ENCODE results near the gene CROCC2.

The CROCC2 gene

DNA sequence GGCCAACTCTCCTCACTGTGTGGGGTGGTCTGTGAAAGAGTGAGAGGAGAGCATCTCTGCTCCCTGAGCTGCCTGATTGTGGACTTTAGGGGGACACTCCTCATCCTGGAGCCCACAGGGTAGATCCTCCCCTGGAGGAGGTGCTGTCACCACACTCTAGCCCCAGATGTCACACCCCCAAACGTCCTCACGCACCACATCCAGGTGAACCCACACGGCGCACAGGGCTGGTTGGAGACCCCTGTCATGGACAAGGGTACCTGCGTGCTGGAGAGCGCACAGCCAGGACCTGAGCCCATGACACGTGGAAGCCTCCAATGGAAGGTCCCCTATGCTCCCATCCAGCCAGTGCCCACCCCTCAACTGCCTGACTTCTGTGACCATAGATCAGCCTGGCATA lies 27.0 kb upstream of the CROCC2 start:
- no peak for TF ChIP-seq EZH2phosphoT487 (conservative IDR thresholded peaks at IDR 0.05; ENCODE audit: low read length)
- TF ChIP-seq, protein P1, sequence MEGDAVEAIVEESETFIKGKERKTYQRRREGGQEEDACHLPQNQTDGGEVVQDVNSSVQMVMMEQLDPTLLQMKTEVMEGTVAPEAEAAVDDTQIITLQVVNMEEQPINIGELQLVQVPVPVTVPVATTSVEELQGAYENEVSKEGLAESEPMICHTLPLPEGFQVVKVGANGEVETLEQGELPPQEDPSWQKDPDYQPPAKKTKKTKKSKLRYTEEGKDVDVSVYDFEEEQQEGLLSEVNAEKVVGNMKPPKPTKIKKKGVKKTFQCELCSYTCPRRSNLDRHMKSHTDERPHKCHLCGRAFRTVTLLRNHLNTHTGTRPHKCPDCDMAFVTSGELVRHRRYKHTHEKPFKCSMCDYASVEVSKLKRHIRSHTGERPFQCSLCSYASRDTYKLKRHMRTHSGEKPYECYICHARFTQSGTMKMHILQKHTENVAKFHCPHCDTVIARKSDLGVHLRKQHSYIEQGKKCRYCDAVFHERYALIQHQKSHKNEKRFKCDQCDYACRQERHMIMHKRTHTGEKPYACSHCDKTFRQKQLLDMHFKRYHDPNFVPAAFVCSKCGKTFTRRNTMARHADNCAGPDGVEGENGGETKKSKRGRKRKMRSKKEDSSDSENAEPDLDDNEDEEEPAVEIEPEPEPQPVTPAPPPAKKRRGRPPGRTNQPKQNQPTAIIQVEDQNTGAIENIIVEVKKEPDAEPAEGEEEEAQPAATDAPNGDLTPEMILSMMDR (IDR thresholded peaks at IDR 0.05; ENCODE audit: insufficient read depth, low read length, poor library complexity, severe bottlenecking) = no peak
- H3K9me3 ChIP-seq (ENCODE audit: insufficient read depth, low read length) = no peaks in the 10 kb centered on the region
- no peak overlapping the region for H3K9ac ChIP-seq (ENCODE audit: low read length)
- no peaks in the 10 kb centered on the region for H3K27me3 ChIP-seq (ENCODE audit: low read length)
- no peaks in the 10 kb centered on the region for H3K36me3 ChIP-seq (ENCODE audit: low read length)
- no peak overlapping the region for H3K4me2 ChIP-seq (ENCODE audit: low read depth, low read length, poor library complexity, severe bottlenecking)
- H3F3A ChIP-seq (ENCODE audit: insufficient read depth) = no peaks in the 10 kb centered on the region
- no peak overlapping the region for H3K4me3 ChIP-seq (ENCODE audit: insufficient read depth, low read length, poor library complexity, severe bottlenecking)
- H3K9me2 ChIP-seq (replicated peaks; ENCODE audit: insufficient read depth, low read length) = no peaks in the 10 kb centered on the region
- no peaks in the 10 kb centered on the region for H3K79me2 ChIP-seq (ENCODE audit: insufficient read depth, low read length)
- H3K27ac ChIP-seq (ENCODE audit: low read depth, low read length) = no peak overlapping the region
- H4K20me1 ChIP-seq (ENCODE audit: low read depth, low read length) = no peaks in the 10 kb centered on the region
- no peak overlapping the region for H2AFZ ChIP-seq (ENCODE audit: low read depth, low read length, severe bottlenecking)

GRCh38 chr2:240881913-240882312 lies 24.2 kb upstream of the CROCC2 start:
- Histone ChIP-seq H3K27ac (ENCODE audit: low read depth, low read length) (no peak overlapping the region), H4K20me1 (ENCODE audit: low read depth, low read length) (no peaks in the 10 kb centered on the region), H3K9me2 (replicated peaks; ENCODE audit: insufficient read depth, low read length) (no peaks in the 10 kb centered on the region), H3K79me2 (ENCODE audit: insufficient read depth, low read length) (no peaks in the 10 kb centered on the region), H3K36me3 (ENCODE audit: low read length) (no peaks in the 10 kb centered on the region), H3K9ac (ENCODE audit: low read length) (no peak overlapping the region), H3K4me2 (ENCODE audit: low read depth, low read length, poor library complexity, severe bottlenecking) (no peak overlapping the region), H3F3A (ENCODE audit: insufficient read depth) (no peaks in the 10 kb centered on the region), H3K27me3 (ENCODE audit: low read length) (no peaks in the 10 kb centered on the region), H2AFZ (ENCODE audit: low read depth, low read length, severe bottlenecking) (no peak overlapping the region), H3K4me3 (ENCODE audit: insufficient read depth, low read length, poor library complexity, severe bottlenecking) (no peak overlapping the region), H3K9me3 (ENCODE audit: insufficient read depth, low read length) (no peaks in the 10 kb centered on the region)
- TF ChIP-seq EZH2phosphoT487 (conservative IDR thresholded peaks at IDR 0.05; ENCODE audit: low read length) = no peak
- TF ChIP-seq, protein P1 (IDR thresholded peaks at IDR 0.05; ENCODE audit: insufficient read depth, low read length, poor library complexity, severe bottlenecking) = no peak

DNA sequence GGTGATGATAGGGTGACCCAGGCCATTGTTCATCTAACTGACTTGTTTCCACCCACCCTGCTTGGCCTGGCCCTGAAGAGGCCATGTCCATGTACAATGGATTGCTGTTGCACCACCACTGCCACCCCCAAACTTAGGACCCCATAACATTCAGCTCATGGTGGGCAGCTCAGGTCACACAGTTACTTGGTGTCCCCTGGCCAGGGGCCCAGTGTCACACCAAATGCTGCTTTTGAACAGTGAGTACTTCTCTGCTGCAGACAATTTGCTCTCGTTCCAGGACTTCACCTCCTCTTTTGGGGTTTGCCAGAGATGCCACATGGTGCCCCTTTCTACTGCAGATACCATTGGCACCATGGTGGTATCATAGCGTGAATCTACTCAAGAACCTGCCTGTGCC lies 21.9 kb upstream of the CROCC2 start:
- Histone ChIP-seq H3K79me2 (ENCODE audit: insufficient read depth, low read length) (no peaks in the 10 kb centered on the region), H3K4me3 (ENCODE audit: insufficient read depth, low read length, poor library complexity, severe bottlenecking) (no peak overlapping the region), H2AFZ (ENCODE audit: low read depth, low read length, severe bottlenecking) (no peak overlapping the region), H3K9me2 (replicated peaks; ENCODE audit: insufficient read depth, low read length) (no peaks in the 10 kb centered on the region), H3K9ac (ENCODE audit: low read length) (no peak overlapping the region), H3K27ac (ENCODE audit: low read depth, low read length) (no peak overlapping the region), H3K27me3 (ENCODE audit: low read length) (no peaks in the 10 kb centered on the region), H3F3A (ENCODE audit: insufficient read depth) (no peaks in the 10 kb centered on the region), H3K36me3 (ENCODE audit: low read length) (no peaks in the 10 kb centered on the region), H4K20me1 (ENCODE audit: low read depth, low read length) (no peaks in the 10 kb centered on the region), H3K4me2 (ENCODE audit: low read depth, low read length, poor library complexity, severe bottlenecking) (no peak overlapping the region), H3K9me3 (ENCODE audit: insufficient read depth, low read length) (no peaks in the 10 kb centered on the region)
- TF ChIP-seq, protein P1 (IDR thresholded peaks at IDR 0.05; ENCODE audit: insufficient read depth, low read length, poor library complexity, severe bottlenecking) = no peak
- TF ChIP-seq EZH2phosphoT487 (conservative IDR thresholded peaks at IDR 0.05; ENCODE audit: low read length) = no peak
